Neural progenitor cell (in vitro differentiated cells): ENCODE results near the gene TMEM30B. TPM values are rescaled to one million over a fixed set of nuclear protein-coding genes. Genes with fewer than 3 reads are reported as not detected.

Experiments used
- DNase-seq: peaks from one replicate; pipeline ENCODE4 v3.0.0-alpha.2; 2016; ENCODE audit warnings: low spot score
- H2AFZ ChIP-seq: fragments of 200-600 bp; sonication (generic); replicated peaks from 2 replicates; pipeline ENCODE4 v1.6.1; 2016; ENCODE audit warnings: antibody characterized with exemption
- H3F3A ChIP-seq: fragments of 200-600 bp; sonication (generic); 2 replicates; pipeline ENCODE4 v1.6.1; 2016; ENCODE audit warnings: antibody characterized with exemption, low read depth
- H3K27ac ChIP-seq: fragments of 200-600 bp; sonication (generic); 2 replicates; pipeline ENCODE4 v1.5.1; 2016; ENCODE audit warnings: mild to moderate bottlenecking
- H3K27me3 ChIP-seq: fragments of 200-600 bp; sonication (generic); 2 replicates; pipeline ENCODE4 v1.6.1; 2016; ENCODE audit warnings: mild to moderate bottlenecking, moderate library complexity
- H3K36me3 ChIP-seq: fragments of 200-600 bp; sonication (generic); 2 replicates; pipeline ENCODE4 v1.5.1; 2016
- H3K4me1 ChIP-seq: fragments of 200-600 bp; sonication (generic); 2 replicates; pipeline ENCODE4 v1.6.1; 2016; ENCODE audit warnings: mixed run types
- H3K4me2 ChIP-seq: fragments of 200-600 bp; sonication (generic); 2 replicates; pipeline ENCODE4 v1.6.1; 2016
- H3K4me3 ChIP-seq: fragments of 200-600 bp; sonication (generic); 2 replicates; pipeline ENCODE4 v1.5.1; 2016
- H3K79me2 ChIP-seq: fragments of 200-600 bp; sonication (generic); 2 replicates; pipeline ENCODE4 v1.6.1; 2016; ENCODE audit warnings: low read depth
- H3K9ac ChIP-seq: fragments of 200-600 bp; sonication (generic); 2 replicates; pipeline ENCODE4 v1.6.1; 2016
- H3K9me3 ChIP-seq: fragments of 200-600 bp; sonication (generic); 2 replicates; pipeline ENCODE4 v1.5.1; 2016; ENCODE audit warnings: low read depth
- H4K20me1 ChIP-seq: fragments of 200-600 bp; sonication (generic); 2 replicates; pipeline ENCODE4 v1.6.1; 2016; ENCODE audit warnings: low read depth
- H3K27ac Mint-ChIP-seq: 3 replicates; pipeline ENCODE4 v1.8.0; 2021; ENCODE audit warnings: mixed read lengths
- H3K27me3 Mint-ChIP-seq: 2 replicates; pipeline ENCODE4 v1.8.0; 2022; ENCODE audit warnings: low read depth, mild to moderate bottlenecking, inconsistent platforms, moderate library complexity, mixed read lengths; ENCODE audit not compliant: insufficient read depth
- H3K36me3 Mint-ChIP-seq: 3 replicates; pipeline ENCODE4 v1.8.0; 2021; ENCODE audit warnings: mixed read lengths
- H3K4me1 Mint-ChIP-seq: 3 replicates; pipeline ENCODE4 v1.8.0; 2021; ENCODE audit warnings: mixed read lengths
- H3K4me3 Mint-ChIP-seq: 3 replicates; pipeline ENCODE4 v1.8.0; 2021; ENCODE audit warnings: mild to moderate bottlenecking, moderate library complexity, mixed read lengths
- H3K9me3 Mint-ChIP-seq: 3 replicates; pipeline ENCODE4 v1.8.0; 2020; ENCODE audit warnings: mixed read lengths
- EZH2 ChIP-seq: fragments of 200-600 bp; sonication (generic); IDR thresholded peaks from 2 replicates; pipeline ENCODE4 v1.6.1; 2017; ENCODE audit warnings: antibody characterized with exemption, mild to moderate bottlenecking, moderate library complexity
- EZH2phosphoT487 ChIP-seq: fragments of 200-600 bp; sonication (generic); IDR thresholded peaks from 2 replicates; pipeline ENCODE4 v1.6.1; 2017; ENCODE audit warnings: antibody characterized with exemption
- total RNA-seq: library from RNA; depleted of rRNA; stranded (reverse); fragments of >200 nt; gene quantifications from 2 replicates; pipeline ENCODE4 v1.2.3, GENCODE V29; 2015; ENCODE audit warnings: low replicate concordance
- TF ChIP-seq, protein P1 (sequence below): fragments of 200-600 bp; sonication (generic); IDR thresholded peaks from 2 replicates; pipeline ENCODE4 v1.5.1; 2017; ENCODE audit warnings: antibody characterized with exemption, mild to moderate bottlenecking

TMEM30B gene, protein sequence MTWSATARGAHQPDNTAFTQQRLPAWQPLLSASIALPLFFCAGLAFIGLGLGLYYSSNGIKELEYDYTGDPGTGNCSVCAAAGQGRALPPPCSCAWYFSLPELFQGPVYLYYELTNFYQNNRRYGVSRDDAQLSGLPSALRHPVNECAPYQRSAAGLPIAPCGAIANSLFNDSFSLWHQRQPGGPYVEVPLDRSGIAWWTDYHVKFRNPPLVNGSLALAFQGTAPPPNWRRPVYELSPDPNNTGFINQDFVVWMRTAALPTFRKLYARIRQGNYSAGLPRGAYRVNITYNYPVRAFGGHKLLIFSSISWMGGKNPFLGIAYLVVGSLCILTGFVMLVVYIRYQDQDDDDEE
- 0.07 and 0.09 TPM in 2 replicates for total RNA-seq

DNA sequence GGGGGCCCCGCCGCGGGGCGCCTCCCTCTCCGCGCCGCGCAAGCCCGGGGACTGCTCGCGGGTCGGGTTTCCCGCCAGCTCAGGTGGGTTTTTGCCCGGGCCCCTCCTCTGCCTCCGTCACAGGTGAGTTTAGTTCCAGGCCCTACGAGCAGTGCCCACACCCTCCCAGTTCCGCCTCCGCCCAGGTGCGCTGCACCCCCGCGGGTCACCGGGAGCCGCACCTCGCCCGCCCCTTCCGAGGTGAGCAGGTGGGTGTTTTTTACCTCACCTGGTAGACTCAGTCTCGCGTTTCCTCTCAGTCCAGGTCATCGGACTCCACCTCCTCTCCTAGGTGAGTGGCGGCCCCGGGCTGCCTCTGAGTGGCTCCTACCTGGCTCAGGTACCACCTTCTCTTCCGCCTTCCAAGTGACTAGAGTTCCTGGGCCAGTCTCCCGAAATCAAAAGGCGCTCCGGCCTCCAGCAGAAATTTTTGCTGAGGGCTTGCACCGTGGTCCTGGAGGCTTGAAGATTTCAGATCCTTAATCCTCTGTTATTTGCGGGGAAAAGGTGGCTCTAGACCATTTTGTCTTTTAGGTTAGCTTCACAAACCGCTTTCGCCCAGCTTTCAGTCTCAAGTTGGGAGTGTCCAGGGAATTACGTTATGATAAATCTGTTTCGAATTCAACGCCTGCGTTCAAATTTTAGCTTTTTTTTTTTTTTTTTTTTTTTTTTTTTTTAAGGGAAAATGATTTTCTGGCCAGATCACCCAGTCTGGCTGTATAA, at the start of gene TMEM30B:
TMEM30B (minus strand) TSS at position 153 of the 762 bp plus-strand sequence. CDS start 191 bp downstream, outside the sequence.
- Histone ChIP-seq H3K4me2 (peak within 1 kb of the TSS; percentile 77), H3K9me3 (no peaks in the 10 kb centered on the region), H3K27ac (no peak within 1 kb of the TSS), H3K4me1 (no peaks in the 10 kb centered on the region), H3F3A (no peaks in the 10 kb centered on the region), H3K4me3 (peak within 1 kb of the TSS; percentile 52), H3K36me3 (no peaks in the 10 kb centered on the region), H3K9ac (no peak within 1 kb of the TSS), H4K20me1 (no peaks in the 10 kb centered on the region), H2AFZ (peak within 1 kb of the TSS; percentile 94), H3K27me3 (peaks cover 68% of the 10 kb centered on the region), H3K79me2 (no peaks in the 10 kb centered on the region)
- Mint-ChIP-seq H3K36me3 (no peaks in the 10 kb centered on the region), H3K9me3 (peaks cover 7% of the 10 kb centered on the region), H3K4me1 (peaks cover 5% of the 10 kb centered on the region), H3K27me3 (peaks cover 36% of the 10 kb centered on the region), H3K4me3 (peak within 1 kb of the TSS; percentile 78), H3K27ac (no peak within 1 kb of the TSS)
- TF ChIP-seq, protein P1, sequence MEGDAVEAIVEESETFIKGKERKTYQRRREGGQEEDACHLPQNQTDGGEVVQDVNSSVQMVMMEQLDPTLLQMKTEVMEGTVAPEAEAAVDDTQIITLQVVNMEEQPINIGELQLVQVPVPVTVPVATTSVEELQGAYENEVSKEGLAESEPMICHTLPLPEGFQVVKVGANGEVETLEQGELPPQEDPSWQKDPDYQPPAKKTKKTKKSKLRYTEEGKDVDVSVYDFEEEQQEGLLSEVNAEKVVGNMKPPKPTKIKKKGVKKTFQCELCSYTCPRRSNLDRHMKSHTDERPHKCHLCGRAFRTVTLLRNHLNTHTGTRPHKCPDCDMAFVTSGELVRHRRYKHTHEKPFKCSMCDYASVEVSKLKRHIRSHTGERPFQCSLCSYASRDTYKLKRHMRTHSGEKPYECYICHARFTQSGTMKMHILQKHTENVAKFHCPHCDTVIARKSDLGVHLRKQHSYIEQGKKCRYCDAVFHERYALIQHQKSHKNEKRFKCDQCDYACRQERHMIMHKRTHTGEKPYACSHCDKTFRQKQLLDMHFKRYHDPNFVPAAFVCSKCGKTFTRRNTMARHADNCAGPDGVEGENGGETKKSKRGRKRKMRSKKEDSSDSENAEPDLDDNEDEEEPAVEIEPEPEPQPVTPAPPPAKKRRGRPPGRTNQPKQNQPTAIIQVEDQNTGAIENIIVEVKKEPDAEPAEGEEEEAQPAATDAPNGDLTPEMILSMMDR, result no peak
- TF ChIP-seq EZH2 (no peak), EZH2phosphoT487 (peak; percentile 22)
- peak; percentile 11 for DNase-seq

DNA sequence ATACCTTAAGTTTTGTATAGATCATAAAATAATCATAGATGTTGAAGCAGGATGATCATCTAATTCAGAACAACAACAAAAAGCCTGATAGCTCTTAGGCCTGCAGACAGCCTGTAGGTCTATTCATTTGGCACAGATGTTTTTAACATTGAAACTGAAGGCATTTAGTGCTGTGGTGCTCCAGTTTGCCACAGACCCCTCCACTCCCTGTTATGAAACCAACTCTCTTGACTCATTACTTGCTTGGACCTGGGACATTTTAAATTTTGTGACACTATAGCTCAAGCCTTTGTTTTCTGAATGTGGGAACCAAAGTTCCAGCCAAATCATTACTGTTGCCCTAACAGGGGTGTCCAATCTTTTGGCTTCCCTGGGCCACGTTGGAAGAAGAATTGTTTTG, 49.4 kb upstream of the TMEM30B start:
- H3K36me3 ChIP-seq, result no peaks in the 10 kb centered on the region

DNA sequence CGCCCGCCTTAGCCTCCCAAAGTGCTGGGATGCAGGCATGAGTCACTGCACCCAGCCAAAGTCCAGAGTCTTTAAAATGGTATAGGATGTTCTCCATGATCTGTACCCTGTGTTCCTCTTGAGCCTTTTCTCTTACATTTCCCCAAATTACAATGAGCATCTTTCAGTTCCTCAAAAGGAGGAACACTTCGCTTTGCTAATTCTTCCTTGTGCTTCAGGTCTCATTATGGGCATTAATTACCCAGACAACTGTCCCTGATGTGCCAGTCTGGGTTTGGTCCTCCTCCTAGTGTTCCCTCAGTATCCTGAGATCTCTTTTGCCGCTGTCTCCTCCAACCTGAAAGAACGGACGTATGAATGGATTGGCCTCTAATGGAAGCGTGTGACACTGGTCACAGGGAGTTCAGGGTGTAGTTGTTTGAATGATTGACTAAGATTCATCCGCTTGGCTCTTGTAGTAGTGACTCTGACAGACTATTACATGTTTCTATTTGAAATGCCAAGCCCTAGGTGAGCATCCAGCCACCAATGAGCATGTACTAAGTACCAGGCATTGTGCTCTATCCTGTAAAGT, 48.4 kb upstream of the TMEM30B start:
- Histone ChIP-seq H4K20me1 (no peaks in the 10 kb centered on the region), H3K79me2 (no peaks in the 10 kb centered on the region), H3K27ac (no peak overlapping the region), H3K9me3 (peaks cover 4% of the 10 kb centered on the region), H3F3A (peaks cover 3% of the 10 kb centered on the region), H3K36me3 (no peaks in the 10 kb centered on the region), H3K27me3 (peaks cover 7% of the 10 kb centered on the region), H3K4me2 (no peak overlapping the region), H3K4me1 (peaks cover 10% of the 10 kb centered on the region), H3K9ac (no peak overlapping the region), H2AFZ (no peak overlapping the region), H3K4me3 (no peak overlapping the region)
- Mint-ChIP-seq H3K4me1 (no peaks in the 10 kb centered on the region), H3K27me3 (peaks cover 3% of the 10 kb centered on the region), H3K4me3 (no peak overlapping the region), H3K27ac (no peak overlapping the region), H3K36me3 (no peaks in the 10 kb centered on the region), H3K9me3 (peaks cover 7% of the 10 kb centered on the region)
- TF ChIP-seq, protein P1, result no peak
- TF ChIP-seq EZH2phosphoT487, result no peak
- TF ChIP-seq EZH2, result no peak
- DNase-seq, result no peak

More for the DNA sequence above, 49.4 kb upstream of the TMEM30B start:
- Histone ChIP-seq H3K27me3 (no peaks in the 10 kb centered on the region), H3K9ac (no peak overlapping the region), H3K79me2 (no peaks in the 10 kb centered on the region), H2AFZ (no peak overlapping the region), H3K4me2 (no peak overlapping the region), H4K20me1 (no peaks in the 10 kb centered on the region), H3K9me3 (peaks cover 4% of the 10 kb centered on the region), H3K4me1 (peaks cover 14% of the 10 kb centered on the region), H3F3A (peaks cover 3% of the 10 kb centered on the region), H3K4me3 (no peak overlapping the region), H3K27ac (no peak overlapping the region)
- Mint-ChIP-seq H3K4me3 (no peak overlapping the region), H3K27me3 (peaks cover 3% of the 10 kb centered on the region), H3K4me1 (no peaks in the 10 kb centered on the region), H3K9me3 (peaks cover 2% of the 10 kb centered on the region), H3K36me3 (no peaks in the 10 kb centered on the region), H3K27ac (no peak overlapping the region)
- DNase-seq, result no peak
- TF ChIP-seq, protein P1, result no peak
